WTC11 (cell line): ENCODE data around the gene ERMP1.

Experiments
- CTCF ChIP-seq: fragments of 200-600 bp; IDR thresholded peaks from 2 replicates; pipeline ENCODE4 v1.8.0; 2022; ENCODE audit warnings: antibody characterized with exemption
- EMX1 ChIP-seq: fragments of 250-450 bp; sonication (Bioruptor Pico); IDR thresholded peaks from 2 replicates; pipeline ENCODE4 v1.8.0; 2021; ENCODE audit warnings: mild to moderate bottlenecking
- ZNF232 ChIP-seq: sonication (generic); formaldehyde crosslinking; IDR thresholded peaks from 2 replicates; pipeline ENCODE4 v1.8.0; 2022; ENCODE audit warnings: mild to moderate bottlenecking, missing genetic modification reagents
- TF ChIP-seq, protein P1 (sequence below): sonication (generic); formaldehyde crosslinking; IDR thresholded peaks from 2 replicates; pipeline ENCODE4 v1.8.0; 2022; ENCODE audit warnings: mild to moderate bottlenecking, missing genetic modification reagents

DNA sequence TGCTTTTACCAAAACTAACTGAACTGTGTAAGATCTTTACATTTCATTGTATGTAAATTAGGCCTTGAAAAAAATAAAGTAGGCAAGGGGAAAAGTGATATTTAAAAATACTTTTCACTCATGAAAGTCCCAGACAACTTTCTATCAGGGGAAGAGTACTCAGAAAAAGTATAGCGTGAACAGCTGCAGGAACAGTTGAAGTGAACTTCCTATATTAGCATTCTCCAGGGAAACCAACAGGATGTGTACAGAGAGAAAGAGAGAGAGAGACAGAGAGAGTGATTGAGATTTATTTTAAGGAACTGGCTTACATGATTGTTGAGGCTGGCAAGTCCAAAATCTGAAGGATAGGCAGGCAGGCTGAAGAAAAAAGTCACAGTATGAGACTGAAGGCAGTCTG is 42.0 kb downstream of the ERMP1 start:
- TF ChIP-seq EMX1 (CRISPR knock-in tag) (no peak), CTCF (no peak), ZNF232 (no peak)
- TF ChIP-seq, protein P1, sequence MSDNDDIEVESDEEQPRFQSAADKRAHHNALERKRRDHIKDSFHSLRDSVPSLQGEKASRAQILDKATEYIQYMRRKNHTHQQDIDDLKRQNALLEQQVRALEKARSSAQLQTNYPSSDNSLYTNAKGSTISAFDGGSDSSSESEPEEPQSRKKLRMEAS (CRISPR knock-in tag) = no peak
